ENCODE data around the gene PLA1A.
"Not testable (repeated sequence)": the region's sequence is repeated elsewhere in the genome, so short reads cannot be mapped to it uniquely, and the experiment has no call there.

The PLA1A gene

DNA sequence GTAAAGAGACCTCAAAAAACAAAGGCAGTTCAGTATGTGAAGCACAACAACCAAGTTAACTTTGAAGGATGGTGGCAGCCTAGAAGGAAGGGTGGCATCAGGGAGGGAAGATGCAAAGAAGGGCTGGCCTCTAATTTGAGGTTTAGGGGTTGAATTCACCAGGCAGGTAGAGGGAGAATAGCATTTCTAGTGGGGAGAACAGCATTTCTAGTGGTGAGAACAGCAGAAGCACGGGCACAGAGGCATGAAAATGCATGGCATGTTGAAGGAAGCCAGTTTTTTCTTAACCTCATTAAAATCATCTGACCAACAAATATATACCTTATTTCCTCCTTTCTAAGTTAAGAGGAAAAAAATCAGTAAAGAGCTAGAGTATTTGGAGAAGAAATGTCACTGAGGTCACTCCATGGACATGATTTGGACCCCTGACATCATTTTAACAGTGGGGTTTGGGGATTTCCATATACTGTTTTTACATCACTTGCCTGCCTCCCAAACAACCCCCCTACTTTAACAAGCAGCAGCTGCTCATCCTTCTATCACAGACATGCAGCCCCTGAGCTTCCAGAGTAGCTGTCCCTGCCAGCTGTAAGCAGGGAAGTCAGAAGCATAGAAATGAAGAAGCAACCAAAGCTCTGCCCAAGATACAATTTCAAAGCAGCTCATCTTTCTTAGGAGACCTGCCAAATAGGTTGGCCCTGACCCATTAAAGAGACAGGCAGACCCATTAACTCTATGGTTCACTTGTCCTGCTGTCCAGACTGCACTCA, 65.1 kb downstream of the PLA1A start:
- DNase-seq, result no peak

- no peak for DNase-seq
These were observed 66.2 kb downstream of the PLA1A start for GRCh38 chr3:119663885-119664284.

- no peak for DNase-seq
These were observed 66.7 kb downstream of the PLA1A start for GRCh38 chr3:119664370-119664769.

- no peak for DNase-seq
These were observed 67.2 kb downstream of the PLA1A start for GRCh38 chr3:119664850-119665379.

DNA sequence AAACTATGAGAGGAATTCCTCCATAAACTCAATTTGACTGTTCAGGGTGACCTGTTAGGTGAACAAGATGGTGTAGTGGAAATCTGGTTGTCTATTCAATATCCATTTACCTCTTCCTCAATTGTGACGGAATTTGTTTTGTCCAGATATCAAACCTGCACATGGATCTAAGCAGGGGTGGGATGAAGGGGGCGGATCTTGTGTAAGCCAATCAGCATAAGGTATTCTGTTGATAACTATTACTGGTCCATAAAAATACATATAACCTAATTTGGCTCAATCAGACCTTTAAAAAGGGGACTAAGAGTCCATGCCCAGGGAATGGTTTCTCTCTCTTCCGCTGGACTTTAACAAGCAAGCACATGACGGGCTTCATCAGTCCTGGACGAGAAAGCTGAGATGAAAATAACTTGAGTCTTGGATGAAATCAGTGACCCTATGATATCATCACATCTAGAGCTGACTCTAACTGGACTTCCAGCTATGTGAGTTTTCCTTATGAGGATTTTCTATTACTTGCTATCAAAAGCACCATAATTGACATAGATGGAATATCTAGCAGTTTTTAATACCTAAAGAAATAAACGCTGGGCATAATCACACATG, 68.4 kb downstream of the PLA1A start:
- DNase-seq, result no peak

DNA sequence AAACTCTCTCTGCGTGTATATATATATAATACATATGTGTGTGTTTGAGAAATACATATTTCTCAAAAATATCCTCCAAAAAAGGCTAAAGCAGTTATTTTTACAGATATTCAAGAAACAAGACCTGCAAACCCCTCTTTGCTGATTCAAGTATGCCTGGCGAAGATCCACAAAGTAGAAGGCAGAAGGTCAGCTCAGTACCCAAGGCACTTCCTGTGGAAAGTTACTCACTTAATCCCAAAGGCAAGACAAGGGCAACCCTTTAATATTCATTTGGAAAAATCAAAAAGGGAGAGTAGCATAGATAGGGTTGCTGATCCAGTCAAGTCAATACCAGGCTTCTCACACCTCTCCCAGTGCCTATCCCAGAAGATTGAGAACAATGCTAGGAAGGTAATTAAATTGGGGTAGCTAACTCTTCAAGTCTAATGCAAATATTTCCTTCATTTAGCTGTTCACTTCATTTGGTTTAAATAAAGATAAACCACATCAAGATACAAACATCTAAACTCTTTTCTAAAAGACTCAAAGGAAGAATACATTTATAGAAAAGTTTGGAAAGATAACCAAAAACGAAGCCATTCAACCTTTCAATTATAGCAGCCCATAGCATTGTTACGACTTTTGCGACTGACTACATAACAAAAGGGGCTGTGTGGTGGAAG, 72.4 kb downstream of the PLA1A start:
- no peak for DNase-seq

DNA sequence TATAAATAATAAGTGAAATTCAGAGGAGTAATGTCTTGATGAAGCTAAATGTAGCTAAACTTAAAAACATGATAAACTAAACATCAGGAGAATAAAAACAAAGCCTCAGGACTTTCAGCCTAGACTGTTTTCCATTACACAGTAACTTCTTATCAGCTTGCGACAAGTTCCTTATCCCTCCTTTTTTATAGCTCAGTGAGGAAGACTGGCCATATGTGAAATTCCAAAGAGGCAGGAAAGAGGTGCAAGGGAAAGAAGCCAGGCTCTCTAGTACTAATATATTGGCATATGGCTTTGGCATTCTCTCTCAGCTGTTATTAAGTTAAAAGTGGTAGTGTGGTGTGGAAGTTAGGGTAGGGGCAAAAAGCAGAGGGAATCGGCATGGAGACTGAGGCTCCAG, 75.1 kb downstream of the PLA1A start:
- DNase-seq, result no peak

DNA sequence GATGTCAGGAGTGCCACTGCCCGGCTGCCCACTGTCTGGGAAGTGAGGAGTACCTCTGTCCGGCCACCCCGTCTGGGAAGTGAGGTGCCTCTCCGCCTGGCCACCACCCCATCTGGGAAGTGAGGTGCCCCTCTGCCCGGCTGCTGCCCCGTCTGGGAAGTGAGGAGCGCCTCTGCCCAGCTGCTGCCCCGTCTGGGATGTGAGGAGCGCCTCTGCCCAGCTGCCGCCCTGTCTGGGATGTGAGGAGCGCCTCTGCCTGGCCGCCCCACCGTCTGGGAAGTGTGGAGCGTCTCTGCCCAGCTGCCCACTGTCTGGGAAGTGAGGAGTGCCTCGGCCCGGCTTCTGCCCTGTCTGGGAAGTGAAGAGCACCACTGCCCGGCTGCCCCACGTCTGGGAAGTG, 76.2 kb downstream of the PLA1A start:
- DNase-seq, result no peak

DNA sequence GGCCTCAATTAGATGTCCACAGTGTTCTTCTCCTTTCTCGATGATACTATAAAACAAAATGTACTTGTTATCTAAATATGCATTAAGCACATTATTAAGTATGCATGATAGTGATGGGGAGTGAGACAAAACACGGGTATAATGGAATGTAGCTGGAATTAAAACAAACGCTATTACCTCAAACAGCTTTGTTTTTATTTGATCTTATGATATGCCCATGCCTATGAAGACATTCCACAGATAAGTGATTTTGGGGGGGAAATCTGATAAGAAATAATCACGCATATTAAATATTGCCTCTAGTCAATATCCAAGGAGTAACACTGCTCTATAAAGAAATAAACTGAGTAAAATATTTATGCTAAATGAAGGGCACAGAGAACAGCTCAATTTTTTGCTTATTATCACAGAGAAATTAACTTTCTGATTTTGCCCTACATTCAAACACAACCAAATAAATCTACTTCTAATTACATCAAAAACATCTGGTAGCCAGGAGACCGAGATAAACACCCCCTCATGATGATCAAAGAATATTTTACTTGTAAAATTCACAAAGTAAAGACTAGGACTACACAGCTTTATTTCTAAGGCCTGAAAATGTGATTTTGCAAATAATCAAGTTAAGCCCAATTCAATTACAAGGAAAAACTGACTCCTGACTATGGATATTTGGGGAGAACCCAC, 77.6 kb downstream of the PLA1A start:
- DNase-seq, result no peak

- no peak for DNase-seq
These were observed 78.3 kb downstream of the PLA1A start for GRCh38 chr3:119676020-119676419.

GRCh38 chr3:119676771-119677640, 79.3 kb downstream of the PLA1A start, which contains the start of gene COX17:
COX17 (minus strand) TSS chr3:119677406; CDS start chr3:119677310, 96 bp downstream.
- peak; percentile 51 to 96 (median 87) for DNase-seq

DNA sequence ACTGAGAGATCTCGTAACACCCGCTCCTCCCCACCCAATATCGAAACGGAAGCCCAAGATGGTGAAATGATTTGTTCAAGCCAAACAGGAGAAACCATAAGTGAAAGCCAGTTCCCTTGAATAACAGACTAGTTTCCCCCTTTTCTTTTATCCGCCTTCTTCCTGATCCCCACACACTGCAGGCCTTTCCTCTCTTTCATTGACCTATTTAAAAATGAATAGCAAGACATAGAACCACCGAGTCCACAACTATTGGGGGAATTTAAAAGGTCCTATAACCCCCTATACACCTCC, 79.9 kb downstream of the PLA1A start:
- DNase-seq, result no peak

DNA sequence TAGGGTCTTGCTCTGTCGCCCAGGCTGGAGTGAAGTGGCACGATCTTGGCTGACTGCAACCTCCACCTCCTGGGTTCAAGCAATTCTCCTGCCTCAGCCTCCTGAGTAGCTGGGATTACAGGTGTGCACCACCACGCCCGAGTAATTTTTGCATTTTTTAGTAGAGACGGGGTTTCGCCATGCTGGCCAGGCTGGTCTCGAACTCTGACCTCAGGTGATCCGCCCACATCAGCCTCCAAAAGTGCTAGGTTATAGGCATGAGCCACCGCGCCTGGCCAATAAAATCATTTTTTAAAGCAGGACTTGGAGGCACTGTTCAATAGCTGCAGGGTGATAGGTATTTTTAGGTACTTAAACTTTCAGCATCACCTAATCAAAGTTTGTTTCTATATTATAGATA, 80.5 kb downstream of the PLA1A start:
- DNase-seq, result not testable (repeated sequence)

All from hypothalamus (tissue), 51 donors.